Measurements from ENCODE around the gene PHF23.

GRCh38 chr17:7229504-7229903 lies 9.8 kb downstream of the PHF23 start:
- TF ChIP-seq CTCF (IDR thresholded peaks at IDR 0.05): no peak
- no peak for TF ChIP-seq POLR2A (IDR thresholded peaks at IDR 0.05)
